WI38 (cell line): Measurements from ENCODE around the gene KNL1.

ENCODE experiments used
- H3K4me3 ChIP-seq: 2 replicates; pipeline ENCODE4 v1.5.1; 2011; ENCODE audit warnings: low read depth, mild to moderate bottlenecking, control low read depth, low read length
- CTCF ChIP-seq: IDR thresholded peaks from 2 replicates; pipeline ENCODE4 v1.5.1; 2012; ENCODE audit warnings: low read depth, mild to moderate bottlenecking, control low read depth, low read length

KNL1 gene

GRCh38 chr15:40555876-40556275 lies 38.2 kb upstream of the KNL1 start:
- H3K4me3 ChIP-seq: no peak overlapping the region
- no peak for TF ChIP-seq CTCF

GRCh38 chr15:40558952-40559742 lies 34.9 kb upstream of the KNL1 start:
- no peak for TF ChIP-seq CTCF
- no peak overlapping the region for H3K4me3 ChIP-seq

GRCh38 chr15:40562691-40563090 lies 31.4 kb upstream of the KNL1 start:
- no peak overlapping the region for H3K4me3 ChIP-seq
- TF ChIP-seq CTCF: no peak

- H3K4me3 ChIP-seq: no peak overlapping the region
- TF ChIP-seq CTCF: no peak
Observed at GRCh38 chr15:40563426-40563825, 30.6 kb upstream of the KNL1 start.

- peak within 1 kb of the TSS; percentile 78 for H3K4me3 ChIP-seq
- TF ChIP-seq CTCF: no peak
Observed at GRCh38 chr15:40564591-40565332, 29.3 kb upstream of the KNL1 start, which contains the start of gene CCDC32. Gene CCDC32, minus strand, starts transcription at chr15:40565042. Its CDS starts 2,027 bp downstream, at chr15:40563015.

GRCh38 chr15:40565333-40566238 lies 28.5 kb upstream of the KNL1 start:
- peak overlapping the region; percentile 78 for H3K4me3 ChIP-seq
- TF ChIP-seq CTCF: no peak
